Measurements from ENCODE around the gene SLC5A5.

DNA sequence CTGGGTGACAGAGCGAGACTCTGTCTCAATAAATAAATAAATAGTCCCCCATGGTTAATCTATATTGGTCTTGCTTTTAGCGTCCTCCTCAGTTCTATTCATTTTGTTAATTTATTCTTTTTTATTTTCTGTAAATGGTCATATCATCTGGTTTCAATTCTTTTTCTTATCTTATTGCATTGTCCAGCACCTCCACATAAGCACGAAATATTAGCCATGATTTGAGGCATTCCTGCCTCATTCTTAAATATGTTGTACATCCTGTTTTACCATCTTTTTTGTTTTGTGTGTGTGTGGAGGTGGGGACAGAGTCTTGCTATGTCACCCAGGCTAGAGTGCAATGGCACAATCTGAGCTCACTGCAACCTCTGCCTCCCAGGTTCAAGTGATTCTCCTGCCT is 36.5 kb downstream of the SLC5A5 start:
- TF ChIP-seq EP300 (IDR thresholded peaks at IDR 0.05): no peak
- TF ChIP-seq, protein P1, sequence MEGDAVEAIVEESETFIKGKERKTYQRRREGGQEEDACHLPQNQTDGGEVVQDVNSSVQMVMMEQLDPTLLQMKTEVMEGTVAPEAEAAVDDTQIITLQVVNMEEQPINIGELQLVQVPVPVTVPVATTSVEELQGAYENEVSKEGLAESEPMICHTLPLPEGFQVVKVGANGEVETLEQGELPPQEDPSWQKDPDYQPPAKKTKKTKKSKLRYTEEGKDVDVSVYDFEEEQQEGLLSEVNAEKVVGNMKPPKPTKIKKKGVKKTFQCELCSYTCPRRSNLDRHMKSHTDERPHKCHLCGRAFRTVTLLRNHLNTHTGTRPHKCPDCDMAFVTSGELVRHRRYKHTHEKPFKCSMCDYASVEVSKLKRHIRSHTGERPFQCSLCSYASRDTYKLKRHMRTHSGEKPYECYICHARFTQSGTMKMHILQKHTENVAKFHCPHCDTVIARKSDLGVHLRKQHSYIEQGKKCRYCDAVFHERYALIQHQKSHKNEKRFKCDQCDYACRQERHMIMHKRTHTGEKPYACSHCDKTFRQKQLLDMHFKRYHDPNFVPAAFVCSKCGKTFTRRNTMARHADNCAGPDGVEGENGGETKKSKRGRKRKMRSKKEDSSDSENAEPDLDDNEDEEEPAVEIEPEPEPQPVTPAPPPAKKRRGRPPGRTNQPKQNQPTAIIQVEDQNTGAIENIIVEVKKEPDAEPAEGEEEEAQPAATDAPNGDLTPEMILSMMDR (IDR thresholded peaks at IDR 0.05): no peak
